ENCODE measurements around the gene IQCF5.
"Not testable (repeated sequence)": the region's sequence is repeated elsewhere in the genome, so short reads cannot be mapped to it uniquely, and the experiment has no call there.

IQCF5 gene

DNA sequence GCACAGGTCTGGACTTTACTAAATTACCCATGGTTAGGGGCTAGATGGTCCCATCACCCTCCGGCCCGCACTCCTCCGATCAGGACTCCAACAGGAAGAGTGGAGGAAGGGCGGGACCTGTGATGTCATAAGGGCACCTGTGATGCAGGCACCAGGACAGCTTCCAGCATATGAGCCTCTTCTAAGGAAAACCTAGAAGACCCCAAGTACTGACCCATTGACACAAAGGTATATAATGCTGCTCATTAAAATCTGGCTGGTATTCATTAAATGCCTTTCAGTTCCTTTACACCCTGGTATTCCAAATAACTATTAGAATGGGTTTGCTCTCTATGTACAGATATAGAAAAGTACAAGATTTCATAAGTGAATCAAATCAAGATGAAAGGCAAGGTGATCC is at the start of gene IQCF5:
Gene IQCF5 (minus strand): TSS at position 101 of the 400 bp plus-strand sequence. CDS start 70 bp downstream, at position 31.
- Histone ChIP-seq H3K4me1 (ENCODE audit: control insufficient read depth, insufficient read depth, low read length) (no peaks in the 10 kb centered on the region), H3K4me3 (ENCODE audit: low read length in 2 of 2) (no peak within 1 kb of the TSS), H3K9me3 (ENCODE audit: control insufficient read depth in 2 of 2, low read length in 2 of 2) (no peaks in the 10 kb centered on the region), H3K27me3 (ENCODE audit: control insufficient read depth in 1 of 2, insufficient read depth in 2 of 2, low read length in 2 of 2) (peaks cover 0 to 3% of the 10 kb centered on the region in 2 donors), H3K36me3 (ENCODE audit: control insufficient read depth in 2 of 2, insufficient read depth in 2 of 2, low read length in 2 of 2) (no peaks in the 10 kb centered on the region), H3K9ac (ENCODE audit: low read length in 2 of 2) (no peak within 1 kb of the TSS), H3K27ac (ENCODE audit: low read length) (no peak within 1 kb of the TSS)

DNA sequence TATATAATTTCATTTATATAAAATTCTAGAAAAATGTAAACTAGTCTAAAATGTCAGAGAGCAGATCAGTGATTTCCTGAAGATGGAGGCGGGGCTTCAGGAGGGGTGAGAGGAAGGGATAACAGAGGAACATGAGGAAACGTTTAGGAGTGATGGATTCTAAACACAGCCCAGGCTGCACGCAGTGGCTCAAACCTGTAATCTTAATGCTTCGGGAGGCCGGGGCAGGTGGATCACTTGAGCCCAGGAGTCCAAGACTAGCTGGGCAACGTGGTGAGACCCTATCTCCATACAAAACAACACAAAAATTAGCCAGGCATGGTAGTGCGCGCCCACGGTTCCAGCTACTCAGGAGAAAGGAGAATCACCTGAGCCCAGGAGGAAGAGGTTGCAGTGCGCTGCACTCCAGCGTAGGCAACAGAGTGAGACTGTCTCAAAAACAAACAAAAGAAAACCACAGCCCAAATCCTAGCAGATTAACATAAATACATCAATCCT is 45.7 kb upstream of the IQCF5 start:
- H3K27ac ChIP-seq (ENCODE audit: low read length): no peak overlapping the region
- peaks cover 0 to 2% of the 10 kb centered on the region in 2 donors for H3K27me3 ChIP-seq (ENCODE audit: control insufficient read depth in 1 of 2, insufficient read depth in 2 of 2, low read length in 2 of 2)
- no peak overlapping the region for H3K4me3 ChIP-seq (ENCODE audit: low read length in 2 of 2)
- H3K9ac ChIP-seq (ENCODE audit: low read length in 2 of 2): no peak overlapping the region
- no peaks in the 10 kb centered on the region for H3K9me3 ChIP-seq (ENCODE audit: control insufficient read depth in 2 of 2, low read length in 2 of 2)
- no peaks in the 10 kb centered on the region for H3K36me3 ChIP-seq (ENCODE audit: control insufficient read depth in 2 of 2, insufficient read depth in 2 of 2, low read length in 2 of 2)
- H3K4me1 ChIP-seq (ENCODE audit: control insufficient read depth, insufficient read depth, low read length): no peaks in the 10 kb centered on the region

DNA sequence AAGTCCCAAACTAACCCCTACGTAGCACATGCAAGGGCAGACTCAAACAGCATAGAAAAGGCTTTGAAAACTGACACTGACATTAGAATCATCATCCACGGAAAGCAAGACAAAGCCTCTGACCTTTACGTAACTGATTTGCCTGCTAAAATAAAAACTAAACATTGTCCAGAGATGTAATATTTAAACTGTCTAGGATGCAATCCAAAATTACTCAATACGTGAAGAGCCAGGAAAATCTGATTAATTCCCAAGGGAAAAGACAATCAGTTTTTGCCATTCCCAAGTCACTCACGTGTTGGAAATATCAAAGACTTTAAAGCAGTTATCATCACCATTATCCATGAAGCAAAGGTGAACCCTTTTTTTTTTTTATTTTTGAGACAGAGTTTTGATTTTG is 41.0 kb upstream of the IQCF5 start:
- H3K36me3 ChIP-seq (ENCODE audit: control insufficient read depth in 2 of 2, insufficient read depth in 2 of 2, low read length in 2 of 2): no peaks in the 10 kb centered on the region
- no peak overlapping the region for H3K9ac ChIP-seq (ENCODE audit: low read length in 2 of 2)
- H3K4me3 ChIP-seq (ENCODE audit: low read length in 2 of 2): no peak overlapping the region
- H3K27me3 ChIP-seq (ENCODE audit: control insufficient read depth in 1 of 2, insufficient read depth in 2 of 2, low read length in 2 of 2): peaks cover 0 to 4% of the 10 kb centered on the region in 2 donors
- H3K9me3 ChIP-seq (ENCODE audit: control insufficient read depth in 2 of 2, low read length in 2 of 2): no peaks in the 10 kb centered on the region
- H3K4me1 ChIP-seq (ENCODE audit: control insufficient read depth, insufficient read depth, low read length): no peaks in the 10 kb centered on the region
- no peak overlapping the region for H3K27ac ChIP-seq (ENCODE audit: low read length)

DNA sequence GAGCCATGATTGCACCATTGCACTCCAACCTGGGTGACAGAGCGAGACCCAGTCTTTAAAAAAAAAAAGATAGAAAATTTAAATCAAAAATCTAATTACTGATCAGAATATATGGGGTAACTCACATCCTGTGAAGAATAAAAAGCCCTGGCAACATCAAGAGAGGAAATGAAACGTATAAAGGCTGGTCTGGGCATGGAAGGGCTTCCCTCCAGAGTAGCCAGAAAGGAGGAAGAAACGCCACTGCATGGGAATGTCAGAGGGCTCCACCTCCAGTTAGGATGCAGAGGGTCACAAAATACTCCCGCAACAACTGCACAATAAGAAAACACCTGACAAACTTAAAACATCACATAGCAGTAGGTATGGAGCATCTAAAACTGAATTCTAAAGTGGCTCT is 32.6 kb upstream of the IQCF5 start:
- no peaks in the 10 kb centered on the region for H3K9me3 ChIP-seq (ENCODE audit: control insufficient read depth in 2 of 2, low read length in 2 of 2)
- H3K36me3 ChIP-seq (ENCODE audit: control insufficient read depth in 2 of 2, insufficient read depth in 2 of 2, low read length in 2 of 2): no peaks in the 10 kb centered on the region
- peaks cover 0 to 2% of the 10 kb centered on the region in 2 donors for H3K27me3 ChIP-seq (ENCODE audit: control insufficient read depth in 1 of 2, insufficient read depth in 2 of 2, low read length in 2 of 2)
- no peaks in the 10 kb centered on the region for H3K4me1 ChIP-seq (ENCODE audit: control insufficient read depth, insufficient read depth, low read length)
- no peak overlapping the region for H3K27ac ChIP-seq (ENCODE audit: low read length)
- no peak overlapping the region for H3K4me3 ChIP-seq (ENCODE audit: low read length in 2 of 2)
- H3K9ac ChIP-seq (ENCODE audit: low read length in 2 of 2): no peak overlapping the region

DNA sequence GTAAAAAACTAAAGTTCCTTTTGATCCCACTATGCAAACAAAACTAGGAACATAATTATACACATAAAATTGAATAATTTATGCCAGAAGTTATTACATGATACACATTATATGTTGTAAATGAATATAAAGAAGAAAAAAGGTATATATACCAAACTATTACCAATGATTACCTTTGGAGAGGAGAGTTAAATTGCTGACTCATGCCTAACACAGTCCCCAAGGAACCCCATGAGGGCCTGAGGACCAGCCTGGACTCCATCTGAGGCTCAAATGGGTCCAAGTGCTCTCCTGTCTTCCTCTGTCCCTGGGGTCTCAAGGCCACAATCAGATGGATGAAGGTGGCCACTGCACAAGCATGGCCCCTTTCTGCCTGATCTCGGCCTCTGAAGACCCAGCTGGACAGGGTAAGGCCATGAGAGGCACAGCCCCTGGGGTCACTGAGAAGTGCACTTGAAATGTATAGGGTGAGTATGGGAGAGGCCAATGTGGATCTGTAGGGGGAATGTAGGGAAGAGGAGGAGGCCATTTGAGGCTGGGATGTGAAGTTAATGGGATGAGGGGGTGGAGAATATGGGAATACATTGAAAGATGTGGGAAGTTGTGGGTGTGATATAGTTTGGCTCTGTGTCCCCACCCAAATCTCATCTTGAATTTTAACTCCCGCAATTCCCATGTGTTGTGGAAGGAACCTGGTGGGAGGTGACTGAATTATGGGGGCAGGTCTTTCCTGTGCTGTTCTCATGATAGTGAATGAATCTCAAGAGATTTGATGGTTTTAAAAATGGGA is 28.8 kb upstream of the IQCF5 start:
- H3K4me1 ChIP-seq (ENCODE audit: control insufficient read depth, insufficient read depth, low read length): no peaks in the 10 kb centered on the region
- no peaks in the 10 kb centered on the region for H3K9me3 ChIP-seq (ENCODE audit: control insufficient read depth in 2 of 2, low read length in 2 of 2)
- H3K36me3 ChIP-seq (ENCODE audit: control insufficient read depth in 2 of 2, insufficient read depth in 2 of 2, low read length in 2 of 2): no peaks in the 10 kb centered on the region
- no peak overlapping the region for H3K27ac ChIP-seq (ENCODE audit: low read length)
- peaks cover 0 to 4% of the 10 kb centered on the region in 2 donors for H3K27me3 ChIP-seq (ENCODE audit: control insufficient read depth in 1 of 2, insufficient read depth in 2 of 2, low read length in 2 of 2)
- no peak overlapping the region for H3K4me3 ChIP-seq (ENCODE audit: low read length in 2 of 2)
- H3K9ac ChIP-seq (ENCODE audit: low read length in 2 of 2): no peak overlapping the region

DNA sequence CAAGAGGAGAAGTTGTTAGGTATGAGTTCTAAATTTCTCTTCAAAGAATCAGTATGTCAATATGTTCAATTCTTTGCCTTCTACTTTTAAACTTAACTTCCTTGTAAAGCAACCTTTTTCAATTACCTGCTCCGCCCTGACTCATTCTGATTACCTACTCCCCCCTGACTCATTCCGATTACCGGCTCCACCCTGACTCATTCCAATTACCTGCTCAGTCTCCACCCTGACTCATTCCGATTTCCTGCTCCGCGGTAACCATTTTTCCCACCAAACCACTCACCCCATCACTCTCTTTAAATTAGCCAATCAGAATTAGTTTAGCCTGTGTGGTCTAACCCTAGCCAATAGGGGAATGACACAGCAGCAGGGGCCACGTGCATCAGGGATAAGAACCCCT is 27.0 kb upstream of the IQCF5 start:
- H3K4me1 ChIP-seq (ENCODE audit: control insufficient read depth, insufficient read depth, low read length); H3K4me3 ChIP-seq (ENCODE audit: low read length in 2 of 2); H3K27me3 ChIP-seq (ENCODE audit: control insufficient read depth in 1 of 2, insufficient read depth in 2 of 2, low read length in 2 of 2); H3K36me3 ChIP-seq (ENCODE audit: control insufficient read depth in 2 of 2, insufficient read depth in 2 of 2, low read length in 2 of 2); H3K9me3 ChIP-seq (ENCODE audit: control insufficient read depth in 2 of 2, low read length in 2 of 2); H3K27ac ChIP-seq (ENCODE audit: low read length); H3K9ac ChIP-seq (ENCODE audit: low read length in 2 of 2): not testable (repeated sequence)

DNA sequence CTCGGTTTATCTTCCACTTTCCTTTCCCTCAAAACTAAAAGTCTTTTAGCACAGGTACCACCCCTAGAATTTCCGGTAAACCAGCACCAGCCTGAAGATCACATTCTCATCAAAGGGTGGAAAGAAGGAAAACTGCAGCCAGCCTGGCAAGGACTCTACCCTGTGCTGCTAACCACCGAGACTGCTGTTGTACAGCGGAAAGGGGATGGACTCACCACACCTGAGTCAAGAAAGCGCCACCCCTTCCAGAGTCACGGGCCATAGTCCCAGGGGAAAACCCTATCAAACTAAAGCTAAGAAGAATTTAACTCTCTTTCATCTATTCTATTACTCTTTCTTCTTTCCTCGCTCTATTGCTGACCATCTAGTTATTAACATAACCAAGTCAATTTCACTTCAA is 24.6 kb upstream of the IQCF5 start:
- not testable (repeated sequence) for H3K36me3 ChIP-seq (ENCODE audit: control insufficient read depth in 2 of 2, insufficient read depth in 2 of 2, low read length in 2 of 2); H3K27me3 ChIP-seq (ENCODE audit: control insufficient read depth in 1 of 2, insufficient read depth in 2 of 2, low read length in 2 of 2); H3K9me3 ChIP-seq (ENCODE audit: control insufficient read depth in 2 of 2, low read length in 2 of 2); H3K4me1 ChIP-seq (ENCODE audit: control insufficient read depth, insufficient read depth, low read length); H3K27ac ChIP-seq (ENCODE audit: low read length); H3K9ac ChIP-seq (ENCODE audit: low read length in 2 of 2); H3K4me3 ChIP-seq (ENCODE audit: low read length in 2 of 2)

DNA sequence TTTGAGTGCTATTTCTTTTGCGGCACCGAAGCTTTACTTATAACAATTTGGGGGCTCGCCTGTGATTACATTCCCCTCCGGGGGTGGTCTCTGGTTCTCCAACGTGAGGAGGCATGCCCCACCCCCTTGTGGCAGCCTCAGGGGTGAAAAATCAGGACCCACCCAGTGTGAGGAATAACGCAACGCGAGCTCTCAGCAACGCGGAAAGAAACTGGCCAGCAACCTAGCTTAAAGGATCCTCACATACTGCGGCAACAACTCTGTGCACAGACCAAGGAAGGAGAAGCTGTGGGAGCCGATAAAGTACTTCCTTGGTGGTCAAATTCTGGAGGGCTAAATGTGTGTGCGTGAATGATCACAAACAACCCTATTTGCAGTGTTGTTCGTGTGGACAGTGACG is 22.0 kb upstream of the IQCF5 start:
- Histone ChIP-seq H3K4me3 (ENCODE audit: low read length in 2 of 2) (no peak overlapping the region), H3K27ac (ENCODE audit: low read length) (no peak overlapping the region), H3K27me3 (ENCODE audit: control insufficient read depth in 1 of 2, insufficient read depth in 2 of 2, low read length in 2 of 2) (peaks cover 5 to 6% of the 10 kb centered on the region in 2 donors), H3K4me1 (ENCODE audit: control insufficient read depth, insufficient read depth, low read length) (no peaks in the 10 kb centered on the region), H3K9me3 (ENCODE audit: control insufficient read depth in 2 of 2, low read length in 2 of 2) (no peaks in the 10 kb centered on the region), H3K36me3 (ENCODE audit: control insufficient read depth in 2 of 2, insufficient read depth in 2 of 2, low read length in 2 of 2) (no peaks in the 10 kb centered on the region), H3K9ac (ENCODE audit: low read length in 2 of 2) (no peak overlapping the region)

DNA sequence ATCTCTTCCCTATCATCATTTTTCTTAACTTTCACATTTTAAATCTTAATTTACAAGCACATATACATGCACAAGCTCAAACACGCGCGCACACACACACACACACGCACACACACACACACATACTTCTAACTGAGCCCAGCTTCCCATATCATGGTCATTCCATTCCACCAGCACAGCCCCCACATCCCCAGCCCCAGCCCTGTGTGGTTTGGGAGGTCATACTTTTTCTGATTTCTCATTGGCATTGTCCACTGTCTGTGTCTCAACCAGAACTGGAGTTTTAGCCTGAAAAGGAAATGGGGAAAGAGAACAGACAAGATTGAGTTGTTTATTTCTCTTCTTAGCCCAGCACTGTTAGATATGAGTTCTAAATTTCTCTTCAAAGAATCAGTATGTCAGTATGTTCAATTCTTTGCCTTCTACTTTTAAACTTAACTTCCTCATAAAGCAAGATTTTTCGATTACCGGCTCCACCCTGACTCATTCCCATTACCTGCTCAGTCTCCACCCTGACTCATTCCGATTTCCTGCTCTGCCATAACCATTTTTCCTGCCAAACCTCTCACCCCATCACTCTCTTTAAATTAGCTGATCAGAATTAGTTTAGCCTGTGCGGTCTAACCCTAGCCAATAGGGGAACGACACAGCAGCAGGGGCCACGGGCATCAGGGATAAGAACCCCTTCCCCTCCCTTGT is 21.4 kb upstream of the IQCF5 start:
- Histone ChIP-seq H3K4me3 (ENCODE audit: low read length in 2 of 2) (no peak overlapping the region), H3K27me3 (ENCODE audit: control insufficient read depth in 1 of 2, insufficient read depth in 2 of 2, low read length in 2 of 2) (peaks cover 6 to 7% of the 10 kb centered on the region in 2 donors), H3K4me1 (ENCODE audit: control insufficient read depth, insufficient read depth, low read length) (no peaks in the 10 kb centered on the region), H3K9ac (ENCODE audit: low read length in 2 of 2) (no peak overlapping the region), H3K36me3 (ENCODE audit: control insufficient read depth in 2 of 2, insufficient read depth in 2 of 2, low read length in 2 of 2) (no peaks in the 10 kb centered on the region), H3K9me3 (ENCODE audit: control insufficient read depth in 2 of 2, low read length in 2 of 2) (no peaks in the 10 kb centered on the region), H3K27ac (ENCODE audit: low read length) (no peak overlapping the region)

DNA sequence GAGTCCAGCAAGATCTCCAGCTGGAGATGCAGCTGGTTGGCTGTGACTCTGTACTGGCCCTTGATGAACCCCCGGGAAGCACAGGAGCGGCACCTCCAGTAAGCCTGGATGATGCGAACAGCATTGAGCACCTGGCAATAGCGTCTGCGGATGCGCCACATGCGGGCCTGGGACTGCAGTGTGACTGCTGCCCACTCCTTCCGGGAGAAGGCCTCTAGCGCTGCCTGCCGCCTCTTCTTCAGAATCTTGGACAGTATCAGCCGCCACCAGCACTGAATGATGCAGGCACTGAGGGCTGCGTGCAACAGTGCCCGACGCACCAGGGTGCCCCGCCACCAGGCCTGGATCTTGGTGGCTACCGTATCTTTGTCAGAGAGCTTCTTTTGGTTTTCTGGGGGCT is 19.5 kb upstream of the IQCF5 start:
- H3K36me3 ChIP-seq (ENCODE audit: control insufficient read depth in 2 of 2, insufficient read depth in 2 of 2, low read length in 2 of 2): no peaks in the 10 kb centered on the region
- no peak overlapping the region for H3K9ac ChIP-seq (ENCODE audit: low read length in 2 of 2)
- no peak overlapping the region for H3K27ac ChIP-seq (ENCODE audit: low read length)
- H3K4me1 ChIP-seq (ENCODE audit: control insufficient read depth, insufficient read depth, low read length): no peaks in the 10 kb centered on the region
- no peak overlapping the region for H3K4me3 ChIP-seq (ENCODE audit: low read length in 2 of 2)
- H3K27me3 ChIP-seq (ENCODE audit: control insufficient read depth in 1 of 2, insufficient read depth in 2 of 2, low read length in 2 of 2): peaks cover 6 to 7% of the 10 kb centered on the region in 2 donors
- no peaks in the 10 kb centered on the region for H3K9me3 ChIP-seq (ENCODE audit: control insufficient read depth in 2 of 2, low read length in 2 of 2)

DNA sequence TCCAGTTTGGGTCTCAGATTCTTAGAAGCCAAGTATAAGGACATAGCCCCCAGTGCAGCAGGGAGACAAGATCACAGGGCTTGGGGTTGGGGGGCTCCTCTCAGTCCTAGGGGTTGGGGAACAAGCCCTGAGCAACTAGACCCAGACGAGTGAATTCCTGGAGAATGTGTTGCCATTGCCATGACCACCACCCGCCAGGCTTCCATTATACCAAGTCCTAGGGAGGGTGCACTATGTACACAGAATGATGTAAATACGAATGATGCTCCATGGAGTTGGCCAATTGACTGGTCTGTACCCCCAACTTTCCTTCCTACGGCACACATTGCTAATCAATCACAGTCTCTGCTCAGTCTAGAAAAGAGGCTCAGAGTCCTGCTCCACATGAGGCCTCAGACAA is 19.0 kb upstream of the IQCF5 start:
- Histone ChIP-seq H3K36me3 (ENCODE audit: control insufficient read depth in 2 of 2, insufficient read depth in 2 of 2, low read length in 2 of 2) (no peaks in the 10 kb centered on the region), H3K27ac (ENCODE audit: low read length) (no peak overlapping the region), H3K9me3 (ENCODE audit: control insufficient read depth in 2 of 2, low read length in 2 of 2) (no peaks in the 10 kb centered on the region), H3K4me3 (ENCODE audit: low read length in 2 of 2) (no peak overlapping the region), H3K27me3 (ENCODE audit: control insufficient read depth in 1 of 2, insufficient read depth in 2 of 2, low read length in 2 of 2) (peaks cover 6 to 7% of the 10 kb centered on the region in 2 donors), H3K9ac (ENCODE audit: low read length in 2 of 2) (no peak overlapping the region), H3K4me1 (ENCODE audit: control insufficient read depth, insufficient read depth, low read length) (no peaks in the 10 kb centered on the region)

All from stomach smooth muscle (tissue), 2 donors.